ENCODE measurements around the gene IL5. TPM values are rescaled to one million over a fixed set of nuclear protein-coding genes. Genes with fewer than 3 reads are reported as not detected.

IL5 gene
- total and polyA plus RNA-seq, 10 donors, result not detected

DNA sequence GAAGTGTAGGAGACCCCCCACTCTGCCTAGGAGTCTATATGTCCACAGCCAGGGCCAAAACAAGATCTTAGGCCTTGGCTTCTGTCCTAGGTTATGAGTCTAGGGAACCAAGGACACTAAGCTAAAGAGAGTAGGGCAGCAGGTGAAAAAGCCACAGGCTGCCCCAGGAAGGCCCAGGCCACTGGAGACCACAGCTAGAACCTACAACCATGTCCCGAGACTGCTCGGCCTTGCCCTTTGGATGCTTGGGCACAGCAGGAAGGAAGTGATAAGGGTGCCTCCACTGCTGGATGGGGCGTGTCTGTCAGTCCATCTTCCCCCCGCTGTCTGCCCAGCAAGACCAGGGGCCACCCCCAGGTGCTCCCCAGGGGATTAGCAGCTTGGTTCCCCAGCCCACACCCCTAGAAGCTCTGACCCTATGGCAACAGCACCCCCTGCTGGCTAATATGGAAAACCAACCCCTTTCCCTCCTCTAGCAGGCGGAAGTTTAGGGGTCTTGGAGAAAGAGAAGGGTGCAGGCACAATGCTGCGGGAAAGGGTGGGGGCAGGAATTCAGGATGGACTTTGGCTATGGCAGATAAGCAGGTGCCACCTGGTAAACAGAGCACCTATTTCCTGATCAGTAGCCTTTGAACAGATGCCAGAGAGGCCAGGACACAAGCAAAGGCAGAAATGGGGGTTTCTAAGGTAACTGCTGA lies 42.2 kb downstream of the IL5 start:
- H3K4me1 ChIP-seq, result peaks cover 28 to 80% (median 54%) of the 10 kb centered on the region in 6 donors
- no peak overlapping the region for H3K4me3 ChIP-seq
- TF ChIP-seq, protein P1, sequence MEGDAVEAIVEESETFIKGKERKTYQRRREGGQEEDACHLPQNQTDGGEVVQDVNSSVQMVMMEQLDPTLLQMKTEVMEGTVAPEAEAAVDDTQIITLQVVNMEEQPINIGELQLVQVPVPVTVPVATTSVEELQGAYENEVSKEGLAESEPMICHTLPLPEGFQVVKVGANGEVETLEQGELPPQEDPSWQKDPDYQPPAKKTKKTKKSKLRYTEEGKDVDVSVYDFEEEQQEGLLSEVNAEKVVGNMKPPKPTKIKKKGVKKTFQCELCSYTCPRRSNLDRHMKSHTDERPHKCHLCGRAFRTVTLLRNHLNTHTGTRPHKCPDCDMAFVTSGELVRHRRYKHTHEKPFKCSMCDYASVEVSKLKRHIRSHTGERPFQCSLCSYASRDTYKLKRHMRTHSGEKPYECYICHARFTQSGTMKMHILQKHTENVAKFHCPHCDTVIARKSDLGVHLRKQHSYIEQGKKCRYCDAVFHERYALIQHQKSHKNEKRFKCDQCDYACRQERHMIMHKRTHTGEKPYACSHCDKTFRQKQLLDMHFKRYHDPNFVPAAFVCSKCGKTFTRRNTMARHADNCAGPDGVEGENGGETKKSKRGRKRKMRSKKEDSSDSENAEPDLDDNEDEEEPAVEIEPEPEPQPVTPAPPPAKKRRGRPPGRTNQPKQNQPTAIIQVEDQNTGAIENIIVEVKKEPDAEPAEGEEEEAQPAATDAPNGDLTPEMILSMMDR (IDR thresholded peaks at IDR 0.05 in 8 of 11, conservative IDR thresholded peaks at IDR 0.05 in 3 of 11), result peak; percentile 88 to 96 (median 92)
- TF ChIP-seq POLR2A (IDR thresholded peaks at IDR 0.05), result no peak
- TF ChIP-seq POLR2AphosphoS5 (IDR thresholded peaks at IDR 0.05), result peak; percentile 58 to 70 (median 59)
- H3K27me3 ChIP-seq (replicated peaks in 1 of 7), result no peaks in the 10 kb centered on the region
- intact Hi-C loops (cut with DNase I; ENCODE audit: low total_unique reads), result loop anchor here (1.0 kb wide), 1 partner anchor 115 kb away; no protein-coding TSS in a partner anchor
- peak; percentile 93 for DNase-seq
- 14 to 34% (median 27%) methylated on average over 6 of the region's 6 CpGs for WGBS, 5 donors
- H3K27ac ChIP-seq, result peak overlapping the region; percentile 48 to 100 (median 96)
- H3K9me3 ChIP-seq, result no peaks in the 10 kb centered on the region
- H3K36me3 ChIP-seq, result no peaks in the 10 kb centered on the region

DNA sequence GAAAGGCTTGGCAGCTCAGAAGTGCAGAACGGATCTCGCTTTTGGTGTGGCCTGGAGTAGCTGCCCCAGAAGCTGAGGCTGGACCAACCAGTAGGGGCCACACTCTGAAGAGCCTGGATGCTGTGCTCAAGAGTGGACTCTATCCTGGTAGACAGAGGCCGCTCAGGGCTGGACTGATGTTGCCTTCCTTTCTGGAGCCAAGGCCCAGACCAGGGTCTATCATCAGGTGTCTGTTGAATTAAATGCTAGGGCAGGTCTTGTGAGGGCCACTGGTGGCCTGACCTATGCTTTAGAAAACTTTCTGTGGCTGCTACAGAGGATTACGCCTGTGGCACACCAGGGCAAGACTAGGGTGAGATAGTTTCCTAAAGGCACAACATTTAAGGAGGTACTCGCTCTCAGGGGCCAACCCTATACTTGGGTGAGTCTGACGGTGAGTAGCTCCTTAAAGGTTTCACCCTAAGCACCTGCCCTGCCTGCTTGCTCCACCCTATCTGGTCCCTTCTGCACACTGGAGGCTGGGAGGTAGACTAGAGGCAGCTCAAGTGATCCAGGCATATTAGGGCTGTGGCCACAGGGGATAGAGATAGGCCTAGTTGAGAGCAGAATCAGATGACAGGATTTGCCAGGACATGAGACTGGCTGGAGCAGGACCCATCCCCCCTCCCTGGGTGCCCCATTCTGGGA lies 42.9 kb downstream of the IL5 start:
- no peaks in the 10 kb centered on the region for H3K9me3 ChIP-seq
- no peaks in the 10 kb centered on the region for H3K27me3 ChIP-seq (replicated peaks in 1 of 7)
- no peak for TF ChIP-seq POLR2AphosphoS5 (IDR thresholded peaks at IDR 0.05)
- TF ChIP-seq POLR2A (IDR thresholded peaks at IDR 0.05), result no peak
- TF ChIP-seq, protein P1 (IDR thresholded peaks at IDR 0.05 in 8 of 11, conservative IDR thresholded peaks at IDR 0.05 in 3 of 11), result no peak
- 78 to 92% (median 89%) methylated on average over 3 to 6 of the region's 6 CpGs for WGBS, 5 donors
- intact Hi-C loops (cut with DNase I; ENCODE audit: low total_unique reads), result no loop called here
- H3K4me3 ChIP-seq, result no peak overlapping the region
- H3K36me3 ChIP-seq, result no peaks in the 10 kb centered on the region
- H3K4me1 ChIP-seq, result peaks cover 28 to 83% (median 58%) of the 10 kb centered on the region in 6 donors
- DNase-seq, result no peak
- peak overlapping the region; percentile 48 to 100 (median 96) for H3K27ac ChIP-seq

DNA sequence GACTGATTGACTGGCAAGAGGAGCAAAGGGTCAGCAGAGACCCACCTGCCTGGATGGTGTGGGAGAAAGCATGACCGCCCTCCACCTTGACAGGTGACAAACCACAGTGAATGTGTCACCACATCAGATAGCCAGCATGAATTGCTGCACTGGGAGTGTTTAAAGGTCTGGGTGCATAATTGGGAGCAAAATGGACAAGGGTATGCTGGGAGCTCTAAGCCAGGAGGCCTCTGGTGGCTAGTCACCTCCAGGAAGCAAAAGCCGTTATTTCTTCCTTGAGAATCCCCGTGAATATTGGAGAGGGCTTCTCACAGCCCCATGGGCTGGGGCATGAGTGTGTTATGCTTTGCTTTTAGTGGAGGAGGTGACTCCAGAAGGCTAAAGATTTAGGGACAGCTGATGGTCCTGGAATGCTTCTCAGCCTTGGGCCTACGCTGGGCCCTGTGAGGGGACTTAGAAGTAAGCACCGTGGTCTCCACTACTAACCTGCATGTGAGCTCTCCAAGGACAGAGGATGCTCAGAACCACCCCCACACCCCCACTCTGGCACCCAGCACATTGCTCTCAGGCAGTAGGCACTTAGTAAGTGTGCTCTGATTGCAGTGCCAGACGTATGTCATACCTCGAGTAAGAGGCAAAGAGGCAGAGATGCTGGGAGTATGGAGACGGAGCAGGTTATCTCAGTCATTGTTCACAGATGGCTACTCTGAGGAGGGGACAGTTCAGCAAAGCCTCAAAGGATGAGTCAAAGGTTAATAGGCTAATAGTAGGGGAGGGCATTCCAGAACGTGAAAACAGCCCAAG lies 43.7 kb downstream of the IL5 start:
- no peaks in the 10 kb centered on the region for H3K27me3 ChIP-seq (replicated peaks in 1 of 7)
- H3K9me3 ChIP-seq, result no peaks in the 10 kb centered on the region
- no peak for DNase-seq
- no peak overlapping the region for H3K4me3 ChIP-seq
- H3K4me1 ChIP-seq, result peaks cover 28 to 91% (median 65%) of the 10 kb centered on the region in 6 donors
- whole genome bisulfite sequencing, 5 donors, result 53 to 79% (median 72%) methylated on average over 8 to 9 of the region's 9 CpGs
- TF ChIP-seq, protein P1 (IDR thresholded peaks at IDR 0.05 in 8 of 11, conservative IDR thresholded peaks at IDR 0.05 in 3 of 11), result no peak
- TF ChIP-seq POLR2A (IDR thresholded peaks at IDR 0.05), result no peak
- TF ChIP-seq POLR2AphosphoS5 (IDR thresholded peaks at IDR 0.05), result no peak
- intact Hi-C loops (cut with DNase I; ENCODE audit: low total_unique reads), result no loop called here
- H3K27ac ChIP-seq, result peak overlapping the region; percentile 48 to 100 (median 98)
- H3K36me3 ChIP-seq, result no peaks in the 10 kb centered on the region

All from spleen (tissue), 11 donors.